IMR-90 (cell line): ENCODE results near the gene RMND5A. TPM values are rescaled to one million over a fixed set of nuclear protein-coding genes. Genes with fewer than 3 reads are reported as not detected.

Source experiments
- ATAC-seq: fragments of 200-7000 bp; cut with Tn5 transposase; 2 replicates; pipeline ENCODE4 v1.9.1; 2020; ENCODE audit warnings: low read depth, mild to moderate bottlenecking, moderate library complexity
- BruUV-seq: library from RNA; stranded (reverse); fragments of 400-500 nt; replicated peaks from 2 replicates; lab custom pipeline; 2021; lab: Mats Ljungman, UMichigan
- CTCF ChIA-PET: fragments of 300-600 bp; formaldehyde crosslinking; extraction: SDS; loops from one replicate; lab custom pipeline; 2021; ENCODE audit warnings: antibody characterized with exemption; lab: Yijun Ruan, JAX
- POLR2A ChIA-PET: fragments of 300-600 bp; sonication (Branson Sonifier 250); formaldehyde crosslinking; loops from one replicate; lab custom pipeline; 2022; ENCODE audit warnings: antibody characterized with exemption; ENCODE audit not compliant: unreplicated experiment; lab: Charles Lee
- DNase-seq: peaks from one replicate; pipeline ENCODE4 v3.0.0; 2013
- H2AFZ ChIP-seq: replicated peaks from 2 replicates; pipeline ENCODE3; 2013; ENCODE audit warnings: low read length, mild to moderate bottlenecking; ENCODE audit not compliant: poor library complexity
- H2AK5ac ChIP-seq: 2 replicates; pipeline ENCODE4 v1.6.1; 2013; ENCODE audit warnings: low read depth, low read length, inconsistent platforms
- H2AK9ac ChIP-seq: replicated peaks from 2 replicates; pipeline ENCODE3; 2013; ENCODE audit warnings: mild to moderate bottlenecking, low read depth, low read length, moderate library complexity; ENCODE audit not compliant: poor library complexity
- H2BK120ac ChIP-seq: 2 replicates; pipeline ENCODE4 v1.6.1; 2013; ENCODE audit warnings: low read depth, low read length, inconsistent platforms
- H2BK15ac ChIP-seq: 3 replicates; pipeline ENCODE4 v1.6.1; 2013; ENCODE audit warnings: low read depth, low read length, inconsistent platforms
- H2BK20ac ChIP-seq: 2 replicates; pipeline ENCODE4 v1.6.1; 2013; ENCODE audit warnings: low read depth, mild to moderate bottlenecking, inconsistent platforms, low read length, moderate library complexity
- H2BK5ac ChIP-seq: 2 replicates; pipeline ENCODE4 v1.6.1; 2013; ENCODE audit warnings: mild to moderate bottlenecking, low read depth, low read length, inconsistent platforms; ENCODE audit not compliant: poor library complexity, severe bottlenecking
- H3K14ac ChIP-seq: replicated peaks from 2 replicates; pipeline ENCODE4 v1.6.1; 2013; ENCODE audit warnings: low read depth, low read length, inconsistent platforms
- H3K18ac ChIP-seq: 2 replicates; pipeline ENCODE4 v1.6.1; 2013; ENCODE audit warnings: low read depth, low read length, control low read depth
- H3K23ac ChIP-seq: 2 replicates; pipeline ENCODE4 v1.6.1; 2013; ENCODE audit warnings: low read depth, low read length, inconsistent platforms
- H3K27ac ChIP-seq: 2 replicates; pipeline ENCODE4 v1.5.1; 2013; ENCODE audit warnings: mild to moderate bottlenecking, control low read depth, low read length; ENCODE audit not compliant: insufficient read depth
- H3K27me3 ChIP-seq: 2 replicates; pipeline ENCODE4 v1.6.1; 2013; ENCODE audit warnings: low read length; ENCODE audit not compliant: control insufficient read depth, insufficient read depth
- H3K36me3 ChIP-seq: 2 replicates; pipeline ENCODE4 v1.6.1; 2013; ENCODE audit warnings: low read length, mixed read lengths; ENCODE audit not compliant: control insufficient read depth, insufficient read depth
- H3K4ac ChIP-seq: 2 replicates; pipeline ENCODE4 v1.6.1; 2013; ENCODE audit warnings: low read depth, low read length, inconsistent platforms
- H3K4me1 ChIP-seq: 2 replicates; pipeline ENCODE4 v1.6.1; 2013; ENCODE audit warnings: low read length, mixed read lengths; ENCODE audit not compliant: control insufficient read depth, insufficient read depth
- H3K4me2 ChIP-seq: 2 replicates; pipeline ENCODE4 v1.6.1; 2013; ENCODE audit warnings: low read depth, mild to moderate bottlenecking, control low read depth, low read length, moderate library complexity
- H3K4me3 ChIP-seq: 2 replicates; pipeline ENCODE4 v1.5.1; 2013; ENCODE audit warnings: low read depth, mild to moderate bottlenecking, control low read depth, low read length, moderate library complexity; ENCODE audit not compliant: insufficient read depth
- H3K56ac ChIP-seq: 2 replicates; pipeline ENCODE4 v1.6.1; 2013; ENCODE audit warnings: low read length, inconsistent platforms; ENCODE audit not compliant: insufficient read depth; ENCODE audit errors: extremely low read depth
- H3K79me1 ChIP-seq, 2 experiments: 2 replicates each; pipeline ENCODE4 v1.6.1; 2013; ENCODE audit warnings: low read length in 2 of 2, inconsistent platforms in 1 of 2, low read depth in 1 of 2
- H3K9ac ChIP-seq: 2 replicates; pipeline ENCODE4 v1.6.1; 2013; ENCODE audit warnings: low read depth, low read length, control low read depth
- H3K9me1 ChIP-seq: 2 replicates; pipeline ENCODE4 v1.6.1; 2013; ENCODE audit warnings: low read length, inconsistent platforms; ENCODE audit not compliant: insufficient read depth
- H3K9me3 ChIP-seq: 2 replicates; pipeline ENCODE4 v1.6.1; 2013; ENCODE audit warnings: low read length; ENCODE audit not compliant: control insufficient read depth, insufficient read depth
- H4K20me1 ChIP-seq: 2 replicates; pipeline ENCODE4 v1.6.1; 2013; ENCODE audit warnings: low read length, inconsistent platforms; ENCODE audit not compliant: insufficient read depth
- H4K5ac ChIP-seq: 2 replicates; pipeline ENCODE4 v1.6.1; 2013; ENCODE audit warnings: mild to moderate bottlenecking, low read depth, low read length, control low read depth
- H4K8ac ChIP-seq, 2 experiments: 2 replicates each; pipeline ENCODE4 v1.6.1; 2013; ENCODE audit warnings: low read depth in 2 of 2, low read length in 2 of 2, control low read depth in 1 of 2, inconsistent platforms in 1 of 2
- H4K91ac ChIP-seq: 2 replicates; pipeline ENCODE4 v1.6.1; 2013; ENCODE audit warnings: low read depth, low read length, inconsistent platforms; ENCODE audit not compliant: insufficient read depth
- BHLHE40 ChIP-seq: fragments of 150-350 bp; IDR thresholded peaks from 2 replicates; pipeline ENCODE4 v1.6.1; 2016; ENCODE audit warnings: mild to moderate bottlenecking, low read depth, low read length
- CEBPB ChIP-seq: IDR thresholded peaks from 2 replicates; pipeline ENCODE4 v1.6.1; 2012; ENCODE audit warnings: low read depth, low read length, improper control_type of control experiment
- MAFK ChIP-seq: IDR thresholded peaks from 2 replicates; pipeline ENCODE4 v1.6.1; 2012; ENCODE audit warnings: low read depth, low read length, improper control_type of control experiment
- MXI1 ChIP-seq: IDR thresholded peaks from 2 replicates; pipeline ENCODE4 v1.6.1; 2012; ENCODE audit warnings: low read depth, mild to moderate bottlenecking, low read length, moderate library complexity, borderline replicate concordance
- RAD21 ChIP-seq: IDR thresholded peaks from 2 replicates; pipeline ENCODE4 v1.6.1; 2012; ENCODE audit warnings: low read length, improper control_type of control experiment
- SMC3 ChIP-seq: fragments of 150-350 bp; IDR thresholded peaks from 2 replicates; pipeline ENCODE4 v1.6.1; 2016; ENCODE audit warnings: low read depth, mild to moderate bottlenecking, antibody characterized with exemption, low read length, moderate library complexity
- WGBS, 2 experiments: methylation state at CpG; one replicate each; pipeline versions ENCODE4 v1.1.5 to v1.1.7; 2013; ENCODE audit warnings: missing lambda C conversion rate in 2 of 2; ENCODE audit not compliant: insufficient read length in 1 of 2; ENCODE audit errors: extremely low coverage in 2 of 2; 5-methylcytosine and 5-hydroxymethylcytosine counted together
- dilution Hi-C: fragments of 300-500 bp; cut with HindIII; formaldehyde crosslinking; loops from one replicate; pipeline ENCODE4 v1.14.3; 2018; ENCODE audit warnings: low sequenced_read_pairs; ENCODE audit not compliant: unreplicated experiment
- in situ Hi-C: fragments of 300-500 bp; cut with MboI; formaldehyde crosslinking; loops from 3 replicates; pipeline ENCODE4 v1.14.3; 2019; ENCODE audit warnings: low sequenced_read_pairs, inconsistent platforms, mixed read lengths
- intact Hi-C: fragments of 100-400 bp; cut with micrococcal nuclease; formaldehyde crosslinking; loops from 2 replicates; pipeline ENCODE4 v1.10.0; 2022
- polyA plus RNA-seq, 3 experiments: library from polyadenylated mRNA; depleted of rRNA; stranded (reverse); fragments of >200 nt; gene quantifications; 2 replicates each; pipeline ENCODE4 v1.2.3, GENCODE V29; 2012; ENCODE audit warnings: low replicate concordance in 1 of 3
- total RNA-seq: library from RNA; depleted of rRNA; stranded (reverse); fragments of >200 nt; gene quantifications from 2 replicates; pipeline ENCODE4 v1.2.3, GENCODE V29; 2012

RMND5A gene
- total and polyA plus RNA-seq, 2 of the 4 experiments (the other 2 are of a cell fraction), result 5.1 to 16.0 TPM

DNA sequence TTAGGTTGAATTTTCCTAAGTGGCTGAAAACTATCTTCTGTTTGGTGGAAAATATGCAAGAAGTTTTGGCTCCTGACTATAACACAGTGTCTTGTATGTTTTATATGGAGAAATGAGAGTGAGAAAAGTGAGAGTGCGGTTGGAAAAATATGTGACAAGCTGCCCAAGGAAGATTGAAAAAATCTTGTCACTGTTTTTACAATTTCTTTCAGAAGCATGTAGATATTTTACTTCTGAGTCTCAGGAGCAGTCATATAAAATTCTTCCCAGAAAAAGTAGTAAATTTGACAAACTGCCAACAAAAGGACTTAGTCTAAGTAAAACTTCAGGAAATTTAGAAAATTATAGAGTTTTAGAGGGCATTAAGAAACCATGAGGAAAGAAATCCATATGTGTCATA is 19.4 kb upstream of the RMND5A start:
- H3K56ac ChIP-seq, result no peak overlapping the region
- H3K9me3 ChIP-seq, result no peaks in the 10 kb centered on the region
- H4K8ac ChIP-seq, result no peak overlapping the region
- H3K27ac ChIP-seq, result no peak overlapping the region
- H3K23ac ChIP-seq, result no peak overlapping the region
- H2BK120ac ChIP-seq, result no peak overlapping the region
- H3K4me1 ChIP-seq, result peaks cover 6% of the 10 kb centered on the region
- H3K36me3 ChIP-seq, result no peaks in the 10 kb centered on the region
- in situ Hi-C loops (no loop called here), dilution Hi-C loops (no loop called here), intact Hi-C loops (no loop called here)
- peaks cover 3% of the 10 kb centered on the region for H3K9me1 ChIP-seq
- no peak for TF ChIP-seq MXI1
- no peak for TF ChIP-seq SMC3
- no peak for TF ChIP-seq RAD21
- TF ChIP-seq CEBPB, result no peak
- no peak for TF ChIP-seq BHLHE40
- no peak for TF ChIP-seq MAFK
- no peak overlapping the region for H3K4me2 ChIP-seq
- no peak overlapping the region for H2BK20ac ChIP-seq
- no peaks in the 10 kb centered on the region for H3K27me3 ChIP-seq
- peak; percentile 4 for DNase-seq
- no peaks in the 10 kb centered on the region for H4K20me1 ChIP-seq
- no peak overlapping the region for H3K4ac ChIP-seq
- ChIA-PET CTCF (no interaction called here), POLR2A (no interaction called here)
- BruUV-seq, result no TSS peak
- no peak overlapping the region for H4K91ac ChIP-seq
- no peak overlapping the region for H2AK9ac ChIP-seq
- no peak overlapping the region for H2BK5ac ChIP-seq
- no peak overlapping the region for H3K14ac ChIP-seq
- H2AK5ac ChIP-seq, result no peak overlapping the region
- no peak overlapping the region for H4K5ac ChIP-seq
- no CpG with 5 or more reads among the region's 1 CpG for WGBS, 2 experiments
- H3K18ac ChIP-seq, result no peak overlapping the region
- no peak overlapping the region for H3K9ac ChIP-seq
- no peaks in the 10 kb centered on the region for H3K79me1 ChIP-seq
- no peak overlapping the region for H2AFZ ChIP-seq
- no peak overlapping the region for H3K4me3 ChIP-seq
- no peak overlapping the region for H2BK15ac ChIP-seq
- ATAC-seq, result no peak
